Measurements from ENCODE around the gene SOX13. TPM values are rescaled to one million over a fixed set of nuclear protein-coding genes. Genes with fewer than 3 reads are reported as not detected.

SOX13 gene
- total and polyA plus RNA-seq, 9 of the 15 experiments (the other 6 are each of a cell fraction or from before 2014, with no cell fraction given): 0.03 to 0.35 (median 0.06) TPM; not detected in 5

- CTCF ChIA-PET (ENCODE audit: low intra/inter-chr PET ratio): no interaction called here
- in situ Hi-C loops (cut with MboI): no loop called here
Measured at GRCh38 chr1:204134103-204134502, 61.2 kb downstream of the SOX13 start.

More at GRCh38 chr1:204134103-204134502, 61.2 kb downstream of the SOX13 start:
- Histone ChIP-seq H3K9me1 (ENCODE audit: control insufficient read depth, insufficient read depth, low read length) (no peaks in the 10 kb centered on the region), H3K27ac (ENCODE audit: extremely low read depth, low read depth, low read length) (no peak overlapping the region), H3K4me1 (replicated peaks in 1 of 2; ENCODE audit: control insufficient read depth in 2 of 2, insufficient read depth in 2 of 2, low read length in 2 of 2) (peaks cover 0 to 8% of the 10 kb centered on the region in 2 experiments; a peak in 2 of 5 replicates), H3K36me3 (ENCODE audit: control insufficient read depth, insufficient read depth, low read length) (no peaks in the 10 kb centered on the region), H3K9ac (ENCODE audit: insufficient read depth in 1 of 2, low read depth in 2 of 2, low read length in 2 of 2) (no peak overlapping the region), H3K27me3 (ENCODE audit: control insufficient read depth in 2 of 2, insufficient read depth in 2 of 2, low read length in 2 of 2) (peaks cover 19 to 51% of the 10 kb centered on the region in 2 experiments), H3K4me3 (no peak overlapping the region), H4K20me1 (replicated peaks; ENCODE audit: control insufficient read depth, insufficient read depth, low read length) (peaks cover 6% of the 10 kb centered on the region; the same call in 1 of the 2 replicates), H3K79me2 (ENCODE audit: control insufficient read depth, insufficient read depth, low read length) (no peaks in the 10 kb centered on the region), H2AFZ (ENCODE audit: low read depth, low read length) (no peak overlapping the region), H3K4me2 (ENCODE audit: insufficient read depth, low read length) (no peak overlapping the region), H3K9me3 (replicated peaks; ENCODE audit: control insufficient read depth, insufficient read depth, low read depth, low read length) (no peaks in the 10 kb centered on the region)
- 2% methylated on average over 11 of the region's 11 CpGs for WGBS (ENCODE audit: insufficient coverage, low coverage, missing lambda C conversion rate)
- intact Hi-C loops (cut with micrococcal nuclease): no loop called here
- no TSS peak for BruUV-seq (replicated peaks)
- ATAC-seq (no peak), DNase-seq (ENCODE audit: extremely low read depth in 1 of 4, low spot score in 3 of 4) (no peak), FAIRE-seq (no peak)
- TF ChIP-seq OTX1 (CRISPR knock-in tag; IDR thresholded peaks at IDR 0.05) (no peak), FOXK1 (CRISPR knock-in tag; IDR thresholded peaks at IDR 0.05; ENCODE audit: borderline replicate concordance) (no peak), ZNF280A (IDR thresholded peaks at IDR 0.05; ENCODE audit: low read depth, partially characterized antibody) (no peak), CXXC5 (CRISPR knock-in tag; IDR thresholded peaks at IDR 0.05) (no peak), SMARCC2 (IDR thresholded peaks at IDR 0.05; ENCODE audit: low read depth) (no peak), XRCC3 (IDR thresholded peaks at IDR 0.05) (no peak), ZBTB43 (CRISPR knock-in tag; IDR thresholded peaks at IDR 0.05) (no peak), THRB (CRISPR knock-in tag; conservative IDR thresholded peaks at IDR 0.05) (no peak), ZNF696 (CRISPR knock-in tag; conservative IDR thresholded peaks at IDR 0.05) (no peak), ZNF79 (CRISPR knock-in tag; IDR thresholded peaks at IDR 0.05; ENCODE audit: low read depth) (no peak), ZNF143 (CRISPR knock-in tag; IDR thresholded peaks at IDR 0.05) (no peak), SUPT5H (IDR thresholded peaks at IDR 0.05) (no peak), GTF2F1 (IDR thresholded peaks at IDR 0.05; ENCODE audit: low read depth, low read length) (no peak)
- POLR2A ChIA-PET: no interaction called here
